Suprapubic skin (tissue), 3 donors: Measurements from ENCODE around the gene CDSN.

Source experiments
- POLR2A ChIP-seq, 2 donors: fragments of 450-650 bp; IDR thresholded peaks; one replicate each; pipeline ENCODE4 v1.6.1; 2017; ENCODE audit warnings: antibody characterized with exemption in 2 of 2, mild to moderate bottlenecking in 2 of 2, moderate library complexity in 2 of 2
- TF ChIP-seq, protein P1 (sequence below), 2 donors: fragments of 200-600 bp in 1 of 2; fragments of 450-650 bp in 1 of 2; sonication (generic) in 1 of 2; IDR thresholded peaks; one replicate each; pipeline ENCODE4 v1.5.1; 2016 to 2019; ENCODE audit warnings: antibody characterized with exemption in 2 of 2, mild to moderate bottlenecking in 1 of 2, moderate library complexity in 1 of 2

DNA sequence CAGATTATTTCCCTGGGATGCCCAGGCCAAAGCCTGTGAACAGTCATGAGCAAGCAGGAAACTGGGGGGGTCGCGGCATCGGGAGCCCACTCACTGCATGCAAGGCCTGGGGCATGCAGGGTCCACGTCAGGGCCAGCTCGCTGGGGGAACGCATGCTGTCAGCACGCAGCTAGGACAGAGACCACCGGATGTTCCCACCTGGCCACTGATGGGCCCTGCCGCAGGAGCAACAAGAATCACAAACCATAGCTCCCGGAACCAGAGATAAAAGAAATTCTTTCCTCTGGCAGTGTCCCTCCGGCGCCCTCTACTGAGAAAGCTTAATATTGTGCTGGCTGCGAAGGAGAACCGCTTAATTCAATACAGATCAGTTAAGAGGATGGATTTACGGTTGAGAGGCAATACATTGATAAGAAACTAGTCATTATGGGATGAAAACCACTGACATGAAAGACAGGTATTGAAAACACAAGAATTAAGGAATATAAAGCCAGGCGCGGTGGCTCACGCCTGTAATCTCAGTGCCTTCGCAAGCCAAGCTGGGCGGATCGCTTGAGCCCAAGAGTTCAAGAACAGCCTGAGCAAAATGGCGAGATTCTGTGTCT, 40.5 kb downstream of the CDSN start:
- TF ChIP-seq, protein P1, sequence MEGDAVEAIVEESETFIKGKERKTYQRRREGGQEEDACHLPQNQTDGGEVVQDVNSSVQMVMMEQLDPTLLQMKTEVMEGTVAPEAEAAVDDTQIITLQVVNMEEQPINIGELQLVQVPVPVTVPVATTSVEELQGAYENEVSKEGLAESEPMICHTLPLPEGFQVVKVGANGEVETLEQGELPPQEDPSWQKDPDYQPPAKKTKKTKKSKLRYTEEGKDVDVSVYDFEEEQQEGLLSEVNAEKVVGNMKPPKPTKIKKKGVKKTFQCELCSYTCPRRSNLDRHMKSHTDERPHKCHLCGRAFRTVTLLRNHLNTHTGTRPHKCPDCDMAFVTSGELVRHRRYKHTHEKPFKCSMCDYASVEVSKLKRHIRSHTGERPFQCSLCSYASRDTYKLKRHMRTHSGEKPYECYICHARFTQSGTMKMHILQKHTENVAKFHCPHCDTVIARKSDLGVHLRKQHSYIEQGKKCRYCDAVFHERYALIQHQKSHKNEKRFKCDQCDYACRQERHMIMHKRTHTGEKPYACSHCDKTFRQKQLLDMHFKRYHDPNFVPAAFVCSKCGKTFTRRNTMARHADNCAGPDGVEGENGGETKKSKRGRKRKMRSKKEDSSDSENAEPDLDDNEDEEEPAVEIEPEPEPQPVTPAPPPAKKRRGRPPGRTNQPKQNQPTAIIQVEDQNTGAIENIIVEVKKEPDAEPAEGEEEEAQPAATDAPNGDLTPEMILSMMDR (IDR thresholded peaks at IDR 0.05) = peak; percentile 47 to 80
- no peak for TF ChIP-seq POLR2A (IDR thresholded peaks at IDR 0.05)
